Esophagus squamous epithelium (tissue), 5 donors: ENCODE measurements around the gene SASH3. TPM values are rescaled to one million over a fixed set of nuclear protein-coding genes. Genes with fewer than 3 reads are reported as not detected.
A peak's percentile ranks its signal among the peaks of the same experiment; 100 is the strongest.

Experiments used
- DNase-seq: peaks from one replicate; lab custom pipeline; 2025; lab: John Stamatoyannopoulos, UW
- H3K27ac ChIP-seq, 4 donors: fragments of 200-600 bp; sonication (generic); one replicate each; pipeline ENCODE4 v1.5.1; 2016 to 2019; ENCODE audit warnings: mild to moderate bottlenecking in 1 of 4
- H3K27me3 ChIP-seq, 4 donors: fragments of 200-600 bp; sonication (generic); 1 replicate in 3 of 4; 2 replicates in 1 of 4; pipeline versions ENCODE4 v1.5.1 to v1.6.0; 2017 to 2021; ENCODE audit warnings: antibody characterized with exemption in 1 of 4
- H3K36me3 ChIP-seq, 3 donors: fragments of 200-600 bp; sonication (generic); one replicate each; pipeline ENCODE4 v1.5.1; 2016 to 2019
- H3K4me1 ChIP-seq, 3 donors: fragments of 200-600 bp; sonication (generic); one replicate each; pipeline ENCODE4 v1.5.1; 2017 to 2019
- H3K4me3 ChIP-seq, 4 donors: fragments of 200-600 bp; sonication (generic); 1 replicate in 3 of 4; 2 replicates in 1 of 4; pipeline ENCODE4 v1.5.1; 2016 to 2019; ENCODE audit warnings: mild to moderate bottlenecking in 2 of 4, moderate library complexity in 1 of 4
- H3K9me3 ChIP-seq, 3 donors: fragments of 200-600 bp; sonication (generic); one replicate each; pipeline ENCODE4 v1.5.1; 2016 to 2019
- CTCF ChIP-seq, 6 experiments: fragments of 450-650 bp in 4 of 6; fragments of 200-600 bp in 2 of 6; sonication (generic) in 2 of 6; IDR thresholded peaks; one replicate each; pipeline ENCODE4 v1.5.1; 2016 to 2019; ENCODE audit warnings: antibody characterized with exemption in 6 of 6, mild to moderate bottlenecking in 4 of 6, moderate library complexity in 4 of 6
- POLR2A ChIP-seq, 4 donors: fragments of 450-650 bp; IDR thresholded peaks; one replicate each; pipeline ENCODE4 v1.6.1; 2017; ENCODE audit warnings: antibody characterized with exemption in 4 of 4, mild to moderate bottlenecking in 4 of 4, moderate library complexity in 3 of 4
- WGBS, 2 donors: methylation state at CpG; one replicate each; pipeline ENCODE4 v1.1.5; 2018; 5-methylcytosine and 5-hydroxymethylcytosine counted together
- intact Hi-C: fragments of 100-400 bp; cut with DNase I; formaldehyde crosslinking; loops from one replicate; pipeline ENCODE4 v1.15.0; 2022
- total RNA-seq, 4 donors: library from RNA; depleted of rRNA; stranded (reverse); fragments of >200 nt; gene quantifications; one replicate each; pipeline ENCODE4 v1.1.0, GENCODE V29; 2016
- donor health status: DM: yes; HTN: yes; CAD: no.

SASH3 gene
- total RNA-seq, 4 donors from 2014 or later = 2.5 to 9.3 (median 4.0) TPM

- no peak for TF ChIP-seq CTCF (IDR thresholded peaks at IDR 0.05)
- no peak for TF ChIP-seq POLR2A (IDR thresholded peaks at IDR 0.05)
- no peaks in the 10 kb centered on the region for H3K9me3 ChIP-seq
- no peak overlapping the region for H3K27ac ChIP-seq
- H3K36me3 ChIP-seq = no peaks in the 10 kb centered on the region
- intact Hi-C loops = no loop called here
- H3K4me1 ChIP-seq = peaks cover 0 to 2% (median 0%) of the 10 kb centered on the region in 3 donors
- H3K4me3 ChIP-seq = no peak overlapping the region
- H3K27me3 ChIP-seq = no peaks in the 10 kb centered on the region
- DNase-seq = no peak
Observed at GRCh38 chrX:129763666-129764065, 16.1 kb upstream of the SASH3 start.

GRCh38 chrX:129768186-129768585, 11.6 kb upstream of the SASH3 start:
- no peak overlapping the region for H3K27ac ChIP-seq
- intact Hi-C loops = no loop called here
- no peak overlapping the region for H3K4me3 ChIP-seq
- no peaks in the 10 kb centered on the region for H3K9me3 ChIP-seq
- no peak for DNase-seq
- WGBS, 2 donors = 82% methylated on average over 3 of the region's 8 CpGs; no CpG with 5 or more reads in 1 of the 2 donors
- H3K4me1 ChIP-seq = no peaks in the 10 kb centered on the region
- H3K27me3 ChIP-seq = no peaks in the 10 kb centered on the region
- no peak for TF ChIP-seq CTCF (IDR thresholded peaks at IDR 0.05)
- TF ChIP-seq POLR2A (IDR thresholded peaks at IDR 0.05) = no peak
- no peaks in the 10 kb centered on the region for H3K36me3 ChIP-seq

GRCh38 chrX:129768586-129769466, 10.9 kb upstream of the SASH3 start:
- peak overlapping the region in 1 of 4 donors; percentile 14 for H3K27ac ChIP-seq
- no peak for DNase-seq
- no peaks in the 10 kb centered on the region for H3K9me3 ChIP-seq
- no peak for TF ChIP-seq CTCF (IDR thresholded peaks at IDR 0.05)
- no peak for TF ChIP-seq POLR2A (IDR thresholded peaks at IDR 0.05)
- WGBS, 2 donors = 80 to 91% methylated on average over 1 to 6 of the region's 8 CpGs
- H3K27me3 ChIP-seq = no peaks in the 10 kb centered on the region
- no peaks in the 10 kb centered on the region for H3K36me3 ChIP-seq
- intact Hi-C loops = no loop called here
- H3K4me3 ChIP-seq = no peak overlapping the region
- H3K4me1 ChIP-seq = no peaks in the 10 kb centered on the region

GRCh38 chrX:129769467-129770154, 10.1 kb upstream of the SASH3 start:
- H3K27ac ChIP-seq = peak overlapping the region in 1 of 4 donors; percentile 14
- intact Hi-C loops = no loop called here
- H3K4me3 ChIP-seq = no peak overlapping the region
- WGBS, 2 donors = 55 to 79% methylated on average over 3 to 9 of the region's 9 CpGs
- no peaks in the 10 kb centered on the region for H3K4me1 ChIP-seq
- no peaks in the 10 kb centered on the region for H3K27me3 ChIP-seq
- H3K9me3 ChIP-seq = no peaks in the 10 kb centered on the region
- no peaks in the 10 kb centered on the region for H3K36me3 ChIP-seq
- TF ChIP-seq CTCF (IDR thresholded peaks at IDR 0.05) = no peak
- TF ChIP-seq POLR2A (IDR thresholded peaks at IDR 0.05) = no peak
- peak; percentile 7 for DNase-seq
